Heart left ventricle (tissue), 16 donors: Measurements from ENCODE around the gene PRG3. TPM values are rescaled to one million over a fixed set of nuclear protein-coding genes. Genes with fewer than 3 reads are reported as not detected.

Source experiments
- ATAC-seq, 4 donors: fragments of 200-7000 bp; cut with Tn5 transposase; one replicate each; pipeline ENCODE4 v1.9.1; 2020 to 2022; ENCODE audit warnings: moderate library complexity in 4 of 4, mild to moderate bottlenecking in 3 of 4, moderate number of reproducible peaks in 1 of 4
- DNase-seq, 5 donors: peaks; one replicate each; pipeline ENCODE4 v3.0.0-alpha.2; 2020
- H3K27ac ChIP-seq, 12 donors: fragments of 200-600 bp; sonication (generic) in 4 of 12; one replicate each; pipeline versions ENCODE4 v1.5.0 to v1.8.0; 2016 to 2022; ENCODE audit warnings: mild to moderate bottlenecking in 2 of 12
- H3K27me3 ChIP-seq, 9 donors: fragments of 200-600 bp; sonication (generic) in 2 of 9; one replicate each; pipeline versions ENCODE4 v1.5.1 to v1.8.0; 2016 to 2022; ENCODE audit warnings: mild to moderate bottlenecking in 3 of 9
- H3K36me3 ChIP-seq, 9 donors: fragments of 200-600 bp; sonication (generic) in 2 of 9; one replicate each; pipeline versions ENCODE4 v1.5.0 to v1.8.0; 2018 to 2022; ENCODE audit warnings: mild to moderate bottlenecking in 2 of 9
- H3K4me1 ChIP-seq, 12 donors: fragments of 200-600 bp; sonication (generic) in 4 of 12; one replicate each; pipeline versions ENCODE4 v1.5.0 to v1.8.0; 2016 to 2022; ENCODE audit warnings: mild to moderate bottlenecking in 3 of 12
- H3K4me3 ChIP-seq, 12 donors: fragments of 200-600 bp; sonication (generic) in 4 of 12; one replicate each; pipeline versions ENCODE4 v1.5.0 to v1.8.0; 2017 to 2022; ENCODE audit warnings: mild to moderate bottlenecking in 9 of 12, moderate library complexity in 4 of 12
- H3K9me3 ChIP-seq, 12 donors: fragments of 200-600 bp; sonication (generic) in 4 of 12; one replicate each; pipeline versions ENCODE4 v1.5.0 to v1.8.0; 2016 to 2022; ENCODE audit warnings: mild to moderate bottlenecking in 1 of 12
- CTCF ChIP-seq, 12 donors: fragments of 200-600 bp; sonication (generic) in 4 of 12; IDR thresholded peaks; one replicate each; pipeline versions ENCODE4 v1.5.0 to v1.8.0; 2018 to 2022; ENCODE audit warnings: antibody characterized with exemption in 12 of 12, mild to moderate bottlenecking in 5 of 12
- POLR2A ChIP-seq, 2 donors: fragments of 450-650 bp; IDR thresholded peaks; one replicate each; pipeline ENCODE4 v1.6.1; 2017; ENCODE audit warnings: antibody characterized with exemption in 2 of 2, mild to moderate bottlenecking in 2 of 2, moderate library complexity in 2 of 2
- WGBS, 4 donors: extraction: QIAGEN DNeasy Blood & Tissue Kit in 2 of 4; methylation state at CpG; one replicate each; pipeline versions ENCODE4 v1.1.5 to v1.1.7; 2013 to 2018; 5-methylcytosine and 5-hydroxymethylcytosine counted together
- intact Hi-C, 10 donors: fragments of 100-400 bp; cut with DNase I; formaldehyde crosslinking; loops; one replicate each; pipeline versions ENCODE4 v1.11.1 to v1.14.2; 2022
- polyA plus RNA-seq, 2 donors: library from polyadenylated mRNA; stranded (reverse); fragments of 200-250 nt; gene quantifications; one replicate each; pipeline ENCODE4 v1.2.3, GENCODE V29; 2013
- total RNA-seq, 9 donors: library from RNA; depleted of rRNA in 2 of 9; stranded (reverse); fragments of >200 nt in 2 of 9; fragmentation: NEBNext Ultra II Directional in 3 of 9; extraction: Animal tissue kit (Norgen Biotek cat#: 25700) in 3 of 9; gene quantifications; one replicate each; pipeline versions ENCODE4 v1.1.0 to v1.2.4, GENCODE V29; 2016 to 2023
- donor health status: ischemic (EF 13 %, LVEDD 7.1; RV severe dilation, severe dysfunction).
- donor health status: healthy with polysubstance abuse.
- donor health status: DM: no; HTN: yes; CAD: no.
- donor health status: DM: no; HTN: no; CAD: no.
- donor health status: ischemic (EF 25% LVEDD 6.9; RV normal size, moderate dysfunction).
- donor health status: ischemic (EF 25% LVEDD 5.7; RV mildly dilated, moderate dysfunction).
- donor health status: healthy.
- donor health status: DM: yes; HTN: yes; CAD: no.
- donor health status: ischemic (EF 35%, LVEDD 5.7; RV mildly dilated, moderate dysfunction).
- donor health status: nonischemic (EF 11% LVEDD 7.7; RV severe dilation, severe dysfunction).
- donor health status: DM: yes; HTN: yes; CAD: no.
- donor health status: PGD.
- donor health status: ischemic (EF 29% LVEDD 5.4; RV normal size, mild dysfunction).
- donor health status: nonischemic (EF 23%, LVEDD 6.1; RV moderate dilation, normal function).

The PRG3 gene
- total and polyA plus RNA-seq, 11 donors, result not detected

GRCh38 chr11:57379732-57380131, 1.2 kb downstream of the PRG3 start:
- Histone ChIP-seq H3K27ac (no peak overlapping the region), H3K36me3 (no peaks in the 10 kb centered on the region), H3K4me1 (peaks cover 0 to 4% (median 0%) of the 10 kb centered on the region in 12 donors), H3K4me3 (no peak overlapping the region), H3K9me3 (no peaks in the 10 kb centered on the region), H3K27me3 (peaks cover 0 to 4% (median 0%) of the 10 kb centered on the region in 9 donors)
- TF ChIP-seq CTCF (IDR thresholded peaks at IDR 0.05) (no peak), POLR2A (IDR thresholded peaks at IDR 0.05) (no peak)
- no peak for DNase-seq
- intact Hi-C loops, result loop anchor here in 1 of 10 donors (10.0 kb wide), 1 partner anchor 65 kb away; no protein-coding TSS in a partner anchor
- no peak for ATAC-seq
- 30 to 35% (median 31%) methylated on average over 9 to 10 of the region's 10 CpGs for WGBS, 4 donors

GRCh38 chr11:57378186-57378585, 2.8 kb downstream of the PRG3 start:
- Histone ChIP-seq H3K9me3 (no peaks in the 10 kb centered on the region), H3K4me3 (no peak overlapping the region), H3K36me3 (no peaks in the 10 kb centered on the region), H3K27me3 (peaks cover 0 to 4% (median 0%) of the 10 kb centered on the region in 9 donors), H3K27ac (no peak overlapping the region), H3K4me1 (peaks cover 0 to 8% (median 2%) of the 10 kb centered on the region in 12 donors)
- TF ChIP-seq CTCF (IDR thresholded peaks at IDR 0.05) (no peak), POLR2A (IDR thresholded peaks at IDR 0.05) (no peak)
- intact Hi-C loops, result no loop called here
- DNase-seq, result no peak
- no peak for ATAC-seq

- Histone ChIP-seq H3K27ac (no peak overlapping the region), H3K9me3 (no peaks in the 10 kb centered on the region), H3K36me3 (no peaks in the 10 kb centered on the region), H3K4me1 (peaks cover 0 to 19% (median 10%) of the 10 kb centered on the region in 12 donors), H3K27me3 (peaks cover 0 to 4% (median 0%) of the 10 kb centered on the region in 9 donors), H3K4me3 (no peak overlapping the region)
- whole genome bisulfite sequencing, 4 donors, result 56 to 74% (median 71%) methylated on average over 5 of the region's 5 CpGs
- DNase-seq (no peak), ATAC-seq (no peak)
- no peak for TF ChIP-seq POLR2A (IDR thresholded peaks at IDR 0.05)
- TF ChIP-seq CTCF (IDR thresholded peaks at IDR 0.05), result no peak
- intact Hi-C loops, result no loop called here
These were observed 3.8 kb downstream of the PRG3 start for GRCh38 chr11:57377107-57377506.

GRCh38 chr11:57376095-57377090, 4.6 kb downstream of the PRG3 start:
- H3K27me3 ChIP-seq, result peaks cover 0 to 4% (median 0%) of the 10 kb centered on the region in 9 donors
- H3K4me3 ChIP-seq, result no peak overlapping the region
- H3K36me3 ChIP-seq, result no peaks in the 10 kb centered on the region
- H3K27ac ChIP-seq, result no peak overlapping the region
- peaks cover 0 to 22% (median 11%) of the 10 kb centered on the region in 12 donors for H3K4me1 ChIP-seq
- TF ChIP-seq POLR2A (IDR thresholded peaks at IDR 0.05) (no peak), CTCF (IDR thresholded peaks at IDR 0.05) (no peak)
- ATAC-seq, result no peak
- DNase-seq, result no peak
- intact Hi-C loops, result no loop called here
- WGBS, 4 donors, result 51 to 63% (median 60%) methylated on average over 21 to 26 of the region's 26 CpGs
- H3K9me3 ChIP-seq, result no peaks in the 10 kb centered on the region
